ENCODE results near the gene ARSG. TPM values are rescaled to one million over a fixed set of nuclear protein-coding genes. Genes with fewer than 3 reads are reported as not detected.

Gene ARSG
- polyA plus RNA-seq, 1 donor = 3.7 TPM

DNA sequence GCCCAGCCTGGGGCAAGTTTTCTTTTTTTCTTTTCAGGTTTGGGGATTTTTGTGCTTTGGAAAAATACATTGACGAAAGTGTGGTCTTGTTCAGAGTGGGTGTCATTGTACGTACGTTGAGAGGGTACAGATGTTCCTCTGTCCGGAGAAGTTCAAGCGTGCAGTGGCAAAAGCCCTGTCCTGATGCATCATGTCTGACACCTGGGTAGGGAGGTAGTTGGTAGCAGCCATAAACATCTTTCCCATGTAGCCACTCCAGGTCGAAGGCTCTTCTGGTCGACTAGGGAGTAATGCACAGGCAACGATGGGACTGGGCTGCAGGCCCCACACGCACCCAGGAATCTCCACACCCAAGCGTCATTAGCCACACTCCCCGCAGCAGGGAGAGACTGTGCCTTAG is 138.6 kb downstream of the ARSG start:
- DNase-seq (ENCODE audit: low read depth) = no peak

DNA sequence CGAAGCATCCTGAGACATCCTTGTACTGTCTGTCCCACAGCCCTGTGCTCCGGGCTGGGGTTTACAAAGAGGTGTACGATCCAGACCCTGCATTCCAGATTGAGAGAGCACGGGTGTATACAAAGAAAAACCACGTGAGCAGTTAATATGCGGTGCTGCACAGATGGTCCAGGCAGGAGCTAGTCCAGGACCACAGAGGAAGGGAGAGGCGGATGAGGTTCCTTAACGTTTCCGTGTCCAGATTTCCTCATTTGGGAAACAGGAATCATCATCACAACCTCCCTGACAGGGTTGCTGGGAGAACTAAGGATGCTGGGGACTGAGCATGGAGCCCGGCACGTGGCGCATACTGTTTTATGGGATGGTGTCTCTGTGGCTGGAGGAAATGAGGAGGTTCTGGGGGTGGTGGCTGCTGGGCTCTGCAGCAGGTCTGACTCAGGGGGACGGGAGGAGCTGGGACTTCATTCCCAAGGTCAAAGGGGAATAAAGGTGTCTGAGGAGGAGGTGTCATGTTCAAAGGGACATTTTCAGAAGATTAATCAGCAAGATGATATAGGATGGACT is 139.8 kb downstream of the ARSG start:
- no peak for DNase-seq (ENCODE audit: low read depth)

DNA sequence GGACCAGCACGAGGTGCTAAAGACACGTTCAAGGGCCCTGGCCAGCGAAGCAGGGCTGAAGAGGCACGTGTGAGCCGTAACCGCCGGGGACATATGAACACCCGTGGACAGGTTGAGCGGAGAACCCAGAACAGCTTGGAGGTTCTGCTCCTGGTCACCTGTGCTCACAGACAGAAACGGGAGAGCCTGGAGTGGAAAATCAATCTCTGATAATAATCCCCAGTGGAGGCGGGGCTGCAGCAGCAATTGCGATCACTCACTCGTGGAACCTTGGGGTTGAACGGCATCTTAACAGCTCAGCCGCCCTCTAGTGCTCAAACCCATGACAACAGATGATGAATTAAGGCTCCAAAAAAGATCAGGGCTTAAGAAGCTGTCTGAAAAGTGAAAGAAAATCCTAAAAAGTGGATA is 140.4 kb downstream of the ARSG start:
- no peak for DNase-seq (ENCODE audit: low read depth)

DNA sequence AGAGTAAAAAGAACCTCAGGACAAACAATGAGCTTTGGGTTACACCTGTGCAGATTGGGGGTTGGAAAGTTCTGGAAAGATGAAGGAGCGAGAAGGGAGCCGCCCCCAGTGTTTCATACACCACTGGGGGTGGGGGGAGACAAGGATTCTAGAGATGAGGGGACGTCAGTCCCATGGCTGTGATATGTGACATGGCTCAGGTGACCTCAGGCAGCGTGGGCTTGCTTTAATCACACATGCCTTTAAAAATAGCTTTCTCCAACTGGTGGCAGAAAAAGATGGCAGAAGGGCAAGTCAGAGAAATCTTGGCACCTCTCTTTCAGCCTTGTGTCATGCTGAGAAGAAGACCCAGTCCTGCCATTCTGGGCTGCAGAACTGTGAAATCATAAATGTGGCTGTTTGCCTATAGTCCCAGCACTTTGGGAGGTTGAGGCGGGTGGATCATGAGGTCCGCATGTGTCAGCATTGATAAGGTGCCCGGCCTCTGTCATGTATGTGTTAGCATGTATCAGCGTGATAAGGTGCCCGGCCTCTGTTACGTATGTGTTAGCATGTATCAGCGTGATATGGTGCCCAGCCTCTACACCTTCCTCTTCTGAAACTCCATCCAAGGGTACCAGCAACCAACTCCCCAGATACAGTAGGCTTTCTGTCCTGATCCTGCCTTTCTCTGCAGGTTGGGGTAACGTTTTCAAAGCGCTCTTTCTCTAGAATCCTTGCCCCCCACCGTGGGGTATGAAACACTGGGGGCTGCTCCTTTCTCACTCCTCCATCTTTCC is 141.0 kb downstream of the ARSG start:
- DNase-seq (ENCODE audit: low read depth) = no peak

DNA sequence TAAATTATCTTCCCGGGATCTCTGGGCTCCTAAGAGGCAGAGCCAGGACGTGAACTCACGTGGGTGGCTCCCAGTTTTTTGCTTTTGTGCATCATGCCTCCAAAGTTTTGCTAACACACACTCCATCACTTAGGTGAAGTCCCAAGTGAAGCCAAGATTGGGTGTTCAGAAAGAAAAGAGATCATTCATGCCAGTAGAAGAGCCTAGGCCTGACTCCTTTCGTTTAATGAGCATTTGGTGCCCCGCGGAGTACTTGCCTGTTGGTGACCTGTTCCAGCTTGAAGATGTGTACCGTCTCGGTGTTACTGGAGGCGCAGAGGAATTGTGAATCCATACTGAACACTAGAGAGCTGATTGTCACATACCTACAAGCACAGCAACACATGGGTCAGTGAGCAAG is 141.9 kb downstream of the ARSG start:
- no peak for DNase-seq (ENCODE audit: low read depth)

DNA sequence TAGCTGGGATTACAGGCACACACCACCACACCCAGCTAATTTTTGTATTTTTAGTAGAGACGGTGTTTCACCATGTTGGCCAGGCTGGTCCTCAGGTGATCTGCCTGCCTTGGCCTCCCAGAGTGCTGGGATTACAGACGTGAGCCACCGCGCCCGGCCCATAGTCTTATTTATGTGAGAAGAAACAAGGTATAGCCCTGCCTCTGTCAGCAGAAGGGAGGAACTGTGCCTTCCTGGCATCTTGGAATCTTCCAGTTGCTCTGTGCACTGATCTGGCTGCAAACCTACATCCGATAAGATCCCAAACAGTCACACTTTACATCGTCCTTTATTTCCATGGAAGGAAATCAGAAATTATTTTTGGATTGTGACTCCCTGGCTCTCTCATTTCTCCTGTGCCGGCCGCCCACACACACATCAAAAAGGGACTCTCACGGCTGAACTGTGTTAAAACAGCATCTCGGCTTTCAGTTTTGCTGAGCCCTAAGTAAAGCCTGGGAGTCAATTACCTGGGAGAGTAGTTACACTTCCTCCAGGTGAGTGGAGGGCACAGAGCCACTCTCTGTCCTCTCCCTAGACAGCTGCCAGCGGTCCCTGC is 142.7 kb downstream of the ARSG start:
- DNase-seq (ENCODE audit: low read depth) = no peak

DNA sequence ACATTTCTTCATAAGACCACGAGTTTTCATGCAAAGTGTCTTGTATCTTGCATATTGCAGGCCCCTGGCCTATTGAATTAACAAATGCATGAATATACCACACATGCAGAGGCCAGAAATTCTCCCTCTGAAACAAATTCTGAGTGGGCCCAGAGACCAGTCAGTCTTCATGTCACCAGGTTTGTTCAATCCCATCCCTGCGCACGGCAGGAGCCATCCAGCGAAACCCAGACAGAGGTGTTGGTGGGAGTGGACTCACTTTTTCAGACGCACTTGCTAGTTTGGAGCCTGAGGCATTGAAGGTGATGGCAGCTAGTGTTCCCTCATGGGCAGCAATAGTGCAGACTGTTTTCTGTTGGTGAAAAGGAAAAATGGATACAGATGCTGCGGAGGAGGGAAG is 144.1 kb downstream of the ARSG start:
- no peak for DNase-seq (ENCODE audit: low read depth)

DNA sequence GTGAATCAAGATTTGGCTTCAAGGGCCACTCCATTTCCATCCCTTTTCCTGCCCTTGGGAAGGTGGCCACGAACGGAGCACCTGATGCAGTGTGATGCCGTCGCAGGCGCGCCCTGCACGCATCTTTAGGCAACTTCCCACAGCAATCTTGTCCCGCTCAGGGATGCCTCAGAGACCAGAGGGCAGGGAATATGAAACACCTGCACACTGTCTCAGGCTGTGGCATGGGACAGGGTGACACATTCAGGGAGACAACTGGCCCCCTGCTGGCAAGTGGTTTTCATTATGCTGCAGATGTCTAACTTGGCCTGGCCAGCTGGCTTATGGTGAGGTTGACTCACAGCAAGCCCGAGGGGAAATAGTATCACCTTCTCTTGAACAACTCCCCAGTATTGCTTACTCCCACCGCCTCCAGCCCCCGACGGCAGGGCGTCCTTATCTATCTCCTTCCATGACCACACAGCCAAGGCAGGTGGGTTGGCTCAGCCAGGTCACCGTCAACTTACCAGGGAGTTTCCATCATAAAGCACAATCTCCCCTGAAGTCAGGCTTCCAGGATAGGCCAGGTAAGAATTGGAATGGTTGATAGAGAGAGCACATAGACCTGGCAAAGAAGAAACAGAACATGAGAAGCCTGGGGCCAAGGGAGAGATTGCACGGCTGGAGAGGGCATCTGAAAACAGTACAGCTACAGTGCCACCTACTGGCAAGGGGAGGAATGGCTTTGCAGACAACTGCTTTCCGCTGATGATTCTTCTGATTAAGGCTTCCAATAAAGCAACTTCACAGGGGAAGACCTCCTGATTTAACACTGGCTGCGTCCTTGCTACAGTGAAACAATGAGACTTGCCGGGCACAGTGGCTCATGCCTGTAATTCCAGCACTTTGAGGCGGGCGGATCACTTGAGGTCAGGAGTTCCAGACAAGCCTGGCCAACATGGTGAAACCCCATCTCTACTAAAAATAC is 144.9 kb downstream of the ARSG start:
- no peak for DNase-seq (ENCODE audit: low read depth)

DNA sequence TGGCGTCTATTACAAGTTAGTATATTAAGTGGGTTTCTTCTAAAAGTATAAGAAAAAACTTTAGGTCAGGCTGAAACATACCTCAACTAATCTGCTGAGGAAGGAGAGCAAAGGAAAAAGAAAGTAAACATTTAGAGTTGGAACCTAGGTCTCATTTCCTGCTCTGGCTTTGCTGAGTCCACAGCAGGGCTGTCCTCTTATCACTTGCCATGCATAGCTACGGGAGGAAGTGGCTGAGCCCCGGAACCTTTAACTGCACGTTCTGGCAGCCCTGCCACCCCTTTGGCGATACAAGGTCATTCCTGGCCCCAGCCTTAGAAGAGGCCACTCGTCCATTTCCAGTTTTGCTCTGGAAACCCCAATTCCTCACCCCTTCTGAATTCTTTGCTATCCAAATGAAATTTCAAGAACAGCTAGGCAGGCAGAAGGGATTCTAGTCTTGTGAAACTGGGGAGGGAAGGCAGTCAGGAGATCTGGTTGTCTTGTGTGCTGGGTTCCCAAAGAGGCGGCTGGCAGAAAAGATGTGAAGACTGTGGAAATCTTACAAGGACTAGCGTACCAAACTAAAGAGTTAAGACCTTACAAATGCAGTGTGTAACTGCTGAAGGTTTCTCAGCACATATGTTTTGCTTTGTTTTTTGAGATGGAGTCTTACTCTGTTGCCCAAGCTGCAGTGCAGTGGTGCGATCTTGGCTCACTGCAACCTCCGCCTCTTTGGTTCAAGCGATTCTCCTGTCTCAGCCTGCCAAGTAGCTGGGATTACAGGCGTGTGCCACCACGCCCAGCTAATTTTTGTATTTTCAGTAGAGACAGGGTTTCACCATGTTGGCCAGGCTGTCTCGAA is 146.9 kb downstream of the ARSG start:
- DNase-seq (ENCODE audit: low read depth) = no peak

DNA sequence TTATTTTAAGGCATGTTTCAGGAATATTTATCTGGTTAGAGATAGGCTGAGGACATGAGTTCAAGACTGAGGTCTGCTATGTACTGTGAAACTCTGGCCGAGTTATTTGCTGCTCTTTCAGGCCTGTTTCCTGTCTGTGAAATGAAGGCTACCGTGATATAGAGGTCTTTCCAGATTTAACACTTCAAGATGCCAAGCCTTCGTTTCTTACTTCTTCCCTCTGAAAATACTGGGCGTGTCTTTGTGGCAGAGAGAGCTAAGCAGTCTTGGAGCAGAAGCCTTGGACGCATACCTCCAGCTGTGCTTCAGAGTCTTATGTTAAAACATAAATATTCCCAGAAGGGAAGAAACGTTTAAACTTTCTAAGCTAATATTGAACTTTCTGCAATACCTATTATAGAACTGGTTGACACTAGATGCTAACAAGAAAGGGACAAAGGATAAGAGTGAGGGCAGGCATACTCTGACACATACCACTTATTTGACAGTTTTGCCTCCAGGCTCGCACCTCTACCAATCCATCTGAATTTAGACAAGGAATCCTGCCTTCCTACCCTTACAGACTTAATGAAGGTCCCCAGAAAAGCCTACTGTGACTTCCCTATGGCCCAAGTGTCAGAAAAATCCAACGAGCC is 148.5 kb downstream of the ARSG start:
- DNase-seq (ENCODE audit: low read depth) = no peak

DNA sequence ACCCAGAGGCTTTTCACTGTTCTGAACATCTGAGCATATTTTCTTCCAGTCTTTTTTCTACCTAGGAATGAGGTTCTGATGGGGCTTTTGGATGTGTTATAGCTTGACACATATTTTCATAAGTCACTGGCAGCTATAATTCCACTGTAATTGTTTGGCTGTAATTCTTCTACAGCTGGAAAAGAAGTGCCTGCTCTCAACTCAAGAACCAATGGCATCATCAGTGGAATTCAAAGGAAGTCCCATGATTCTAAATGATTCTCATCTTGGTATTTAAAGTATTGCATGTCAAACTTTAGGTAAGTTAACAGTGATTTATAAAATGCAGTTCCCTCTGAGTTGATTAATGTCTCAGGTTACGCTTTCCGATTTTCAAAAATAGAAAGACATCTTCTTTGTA is 149.2 kb downstream of the ARSG start:
- no peak for DNase-seq (ENCODE audit: low read depth)

DNA sequence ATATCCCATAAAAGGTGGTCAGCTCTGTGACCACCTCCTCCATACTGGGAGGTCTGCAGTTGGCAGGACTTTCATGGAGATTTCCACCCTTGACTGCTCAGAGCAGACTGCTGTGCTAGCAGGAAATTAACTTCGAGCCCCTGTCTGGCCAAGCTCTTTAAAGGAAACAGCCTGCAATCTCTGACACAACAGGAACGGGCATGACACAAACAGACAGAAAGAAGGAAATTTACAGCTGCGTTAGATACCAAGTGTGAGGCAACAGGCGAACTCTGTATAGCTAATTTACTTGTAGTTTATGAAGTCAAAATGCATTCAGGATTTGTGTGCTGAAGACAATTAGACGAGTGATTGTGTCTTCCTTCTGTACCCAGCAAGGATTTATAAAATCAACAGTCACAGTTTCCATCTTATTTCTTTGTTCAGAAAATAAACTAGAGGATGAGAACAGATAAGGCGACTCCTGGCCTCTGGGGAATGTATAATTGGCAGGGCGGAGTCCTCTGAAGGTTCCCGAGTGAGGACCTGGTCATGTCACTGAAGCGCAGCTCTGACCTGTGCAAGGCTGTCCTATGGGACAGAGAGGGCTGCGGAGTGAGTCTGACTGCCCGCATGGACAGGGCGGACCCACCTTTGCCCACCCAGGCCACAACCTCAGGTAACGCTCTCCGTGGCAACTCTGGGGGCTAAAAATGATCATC is 149.9 kb downstream of the ARSG start:
- no peak for DNase-seq (ENCODE audit: low read depth)

DNA sequence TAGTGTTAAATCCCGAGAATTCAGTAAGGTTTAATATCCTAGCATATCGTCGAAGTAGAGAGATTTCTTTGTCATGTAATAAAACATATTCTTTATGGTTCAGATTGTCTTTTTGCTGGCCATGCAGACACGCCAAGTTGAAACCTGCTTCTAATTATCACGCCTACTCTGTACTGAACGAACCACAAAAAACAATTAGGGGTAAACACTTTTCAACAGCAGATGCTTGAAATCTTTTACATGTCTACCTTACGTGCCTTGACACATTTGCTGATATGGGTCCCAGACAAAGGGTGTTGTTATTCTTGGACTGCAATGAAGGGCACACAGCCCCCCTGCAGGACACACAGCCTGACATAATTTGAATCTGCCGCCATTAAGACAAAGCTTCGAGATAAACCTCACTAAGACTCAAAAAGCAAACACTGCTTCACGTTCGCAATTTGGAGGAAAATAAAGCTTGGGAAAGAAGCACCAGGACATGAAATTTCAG is 152.7 kb downstream of the ARSG start:
- DNase-seq (ENCODE audit: low read depth) = no peak

DNA sequence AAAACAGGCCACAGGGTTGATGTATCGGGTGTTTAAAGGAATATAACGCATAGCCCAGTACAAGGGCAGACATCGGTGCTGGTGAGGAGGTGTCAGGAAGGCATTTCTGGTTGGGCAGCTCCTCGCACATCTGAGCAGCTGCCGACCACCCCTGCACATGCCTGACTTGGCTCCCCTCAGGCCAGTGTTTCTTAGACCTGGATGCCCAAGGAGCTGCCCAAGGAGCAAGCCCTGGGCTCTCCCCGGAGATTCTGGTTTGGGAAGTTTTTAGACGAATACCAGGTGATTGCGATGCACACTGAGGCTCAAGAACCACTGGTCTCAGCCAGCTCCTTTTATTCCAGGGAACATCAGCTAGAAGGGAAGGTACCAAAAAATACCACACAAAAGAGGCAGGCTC is 154.4 kb downstream of the ARSG start:
- no peak for DNase-seq (ENCODE audit: low read depth)

DNA sequence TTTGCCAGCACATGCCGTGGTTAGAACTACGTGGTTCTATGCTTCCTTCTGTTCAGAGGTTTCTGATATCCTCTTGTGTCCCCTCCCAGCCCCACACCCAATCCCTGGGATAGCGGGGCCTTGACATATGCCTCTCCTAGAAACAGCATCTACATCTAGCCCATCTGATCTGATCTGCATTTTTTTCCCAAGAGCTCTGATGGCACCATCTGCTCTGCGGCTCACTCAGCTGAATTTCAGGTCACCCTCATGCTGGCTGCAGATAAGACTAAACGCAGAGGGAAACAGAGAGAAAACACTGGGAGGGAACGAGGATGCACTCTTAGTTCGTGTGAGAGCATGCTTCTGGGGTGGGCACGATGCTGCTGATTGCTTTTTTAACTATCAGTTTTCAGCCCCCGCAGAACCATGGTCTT is 155.3 kb downstream of the ARSG start:
- DNase-seq (ENCODE audit: low read depth) = no peak

DNA sequence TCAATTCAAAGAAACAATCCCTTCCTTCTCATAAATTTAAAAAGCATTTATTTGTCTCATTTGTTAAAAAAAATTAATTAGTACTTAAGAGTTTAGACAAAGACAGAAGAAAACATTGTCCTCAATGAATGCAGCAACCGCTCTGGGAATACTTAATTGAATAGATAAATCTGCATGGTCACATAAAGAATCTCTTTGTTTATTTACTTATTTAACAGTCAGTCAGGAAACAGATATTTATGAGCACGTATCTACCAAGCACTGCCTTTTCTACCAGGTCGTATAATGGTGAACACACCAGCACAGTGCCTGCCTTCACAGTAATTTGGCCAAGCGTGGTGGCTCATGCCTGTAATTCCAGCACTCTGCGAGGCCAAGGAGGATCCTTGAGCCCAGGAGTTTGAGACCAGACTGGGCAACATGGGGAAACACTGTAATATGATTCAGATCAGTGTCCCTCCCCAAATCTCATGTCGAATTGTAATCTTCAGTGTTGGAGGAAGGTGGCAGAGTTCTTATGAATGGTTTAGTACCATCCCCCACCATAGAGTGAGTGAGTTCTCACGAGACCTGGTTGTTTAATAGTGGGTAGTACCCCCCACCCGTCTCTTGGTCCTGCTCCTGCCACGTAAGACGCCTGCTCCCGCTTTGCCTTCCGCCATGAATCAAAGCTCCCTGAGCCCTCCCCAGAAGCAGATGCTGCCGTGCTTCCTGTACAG is 157.9 kb downstream of the ARSG start:
- no peak for DNase-seq (ENCODE audit: low read depth)

DNA sequence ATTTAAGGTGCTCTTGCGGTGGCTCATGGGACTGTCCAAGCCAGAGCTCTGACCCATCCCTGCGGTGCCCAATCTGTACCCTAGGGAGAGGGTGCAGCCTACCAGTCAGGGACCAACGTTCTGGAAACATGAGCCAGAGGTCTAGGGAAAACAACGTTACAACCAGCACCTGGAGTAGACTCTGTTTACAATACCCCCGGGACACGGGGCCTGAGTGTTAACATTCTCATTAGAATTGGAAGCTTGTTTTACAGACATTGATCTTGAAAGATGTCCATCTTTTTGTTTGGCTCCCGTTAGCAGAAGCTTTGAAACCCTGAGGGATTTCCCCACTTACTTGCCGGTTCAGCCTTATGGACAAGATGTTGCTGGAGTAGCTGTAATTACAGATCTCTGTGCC is 159.1 kb downstream of the ARSG start:
- no peak for DNase-seq (ENCODE audit: low read depth)

DNA sequence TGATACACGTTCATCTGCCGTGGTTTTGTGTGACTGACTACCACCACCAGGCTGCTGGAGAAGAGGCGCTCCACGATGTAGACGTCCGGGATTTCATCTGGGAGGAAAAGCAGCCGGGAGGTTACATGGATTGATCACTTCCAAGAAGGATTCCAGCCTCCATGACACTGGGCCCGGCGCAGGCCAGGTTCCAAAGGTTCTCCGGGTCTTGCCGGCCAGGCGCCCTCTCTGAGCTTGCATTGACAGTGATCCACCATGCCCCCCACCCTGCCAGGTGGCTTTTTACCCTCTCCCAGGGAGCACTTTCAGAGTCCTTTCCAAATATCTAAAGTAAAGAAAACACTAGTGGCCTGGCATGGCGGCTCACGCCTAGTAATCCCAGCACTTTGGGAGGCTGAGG is 159.5 kb downstream of the ARSG start:
- no peak for DNase-seq (ENCODE audit: low read depth)

DNA sequence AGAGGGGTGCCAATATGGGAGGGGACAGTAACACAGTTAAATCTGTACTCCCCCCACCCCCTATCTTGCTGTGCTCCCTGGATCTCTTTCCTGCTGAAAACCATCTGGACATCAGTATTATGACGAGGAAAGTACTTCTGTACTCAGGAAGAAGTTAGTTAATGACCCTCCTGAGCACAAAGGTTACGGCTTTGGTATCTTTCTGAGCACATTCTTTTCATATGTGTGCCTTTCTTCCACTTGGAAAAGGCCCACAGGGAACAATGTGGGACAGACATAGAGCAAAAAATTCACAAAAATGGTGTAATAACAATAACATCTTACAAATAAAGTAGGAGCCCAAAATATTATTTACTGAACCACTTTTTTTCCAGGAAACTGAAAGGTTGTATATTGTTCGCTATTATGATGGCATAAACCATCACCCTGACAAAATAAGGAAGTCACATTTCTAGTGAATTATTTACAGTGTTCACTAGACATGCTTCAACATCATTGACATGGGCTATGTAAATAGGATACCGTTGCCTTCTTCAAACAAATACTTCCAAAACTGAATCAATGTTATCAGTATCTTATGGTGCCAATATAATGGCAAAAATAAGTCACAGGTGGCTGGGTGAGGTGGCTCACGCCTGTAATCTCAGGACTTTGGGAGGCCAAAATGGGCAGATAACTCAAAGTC is 160.5 kb downstream of the ARSG start:
- no peak for DNase-seq (ENCODE audit: low read depth)
